Testis (tissue), 3 donors: Measurements from ENCODE around the gene FASTKD3. TPM values are rescaled to one million over a fixed set of nuclear protein-coding genes. Genes with fewer than 3 reads are reported as not detected.

ENCODE experiments used
- DNase-seq: peaks from one replicate; pipeline ENCODE4 v3.0.0-alpha.2; 2019
- H3K27ac ChIP-seq, 2 donors: fragments of 200-600 bp; sonication (generic); one replicate each; pipeline ENCODE4 v1.5.1; 2019
- H3K27me3 ChIP-seq: fragments of 200-600 bp; sonication (generic); one replicate; pipeline ENCODE4 v1.5.1; 2019
- H3K36me3 ChIP-seq: fragments of 200-600 bp; sonication (generic); one replicate; pipeline ENCODE4 v1.5.1; 2017; ENCODE audit warnings: low read depth; ENCODE audit errors: missing control alignments
- H3K4me1 ChIP-seq: fragments of 200-600 bp; sonication (generic); one replicate; pipeline ENCODE4 v1.5.1; 2019
- H3K4me3 ChIP-seq, 2 donors: fragments of 200-600 bp; sonication (generic); one replicate each; pipeline ENCODE4 v1.5.1; 2017 to 2019
- H3K9me3 ChIP-seq: fragments of 200-600 bp; sonication (generic); one replicate; pipeline ENCODE4 v1.5.1; 2017
- CTCF ChIP-seq, 3 experiments: fragments of 450-650 bp in 2 of 3; fragments of 200-600 bp in 1 of 3; sonication (generic) in 1 of 3; IDR thresholded peaks; one replicate each; pipeline ENCODE4 v1.5.1; 2016 to 2019; ENCODE audit warnings: antibody characterized with exemption in 3 of 3, mild to moderate bottlenecking in 2 of 3, moderate library complexity in 1 of 3
- POLR2A ChIP-seq: fragments of 450-650 bp; IDR thresholded peaks from one replicate; pipeline ENCODE4 v1.6.1; 2017; ENCODE audit warnings: antibody characterized with exemption, mild to moderate bottlenecking, moderate library complexity
- WGBS, 2 donors: methylation state at CpG; one replicate each; pipeline ENCODE4 v1.1.5; 2018; 5-methylcytosine and 5-hydroxymethylcytosine counted together
- intact Hi-C: fragments of 100-400 bp; cut with DNase I; formaldehyde crosslinking; loops from one replicate; pipeline ENCODE4 v1.15.1; 2023; ENCODE audit warnings: low total_unique reads
- polyA plus RNA-seq: library from polyadenylated mRNA; stranded (reverse); fragments of 350-450 nt; fragmentation: Illumina TruSeq; extraction: RNeasy Lipid Tissue Mini Kit (QIAGEN cat#74804); gene quantifications from one replicate; pipeline ENCODE4 v1.2.3, GENCODE V29; 2014; ENCODE audit warnings: low read depth, low replicate concordance; ENCODE audit not compliant: insufficient read depth
- total RNA-seq, 2 donors: library from RNA; depleted of rRNA; stranded (reverse); fragments of >200 nt; gene quantifications; one replicate each; pipeline ENCODE4 v1.2.3, GENCODE V29; 2016

Gene FASTKD3
- total and polyA plus RNA-seq, 3 donors from 2014 or later = 8.0 to 11.7 (median 11.7) TPM

DNA sequence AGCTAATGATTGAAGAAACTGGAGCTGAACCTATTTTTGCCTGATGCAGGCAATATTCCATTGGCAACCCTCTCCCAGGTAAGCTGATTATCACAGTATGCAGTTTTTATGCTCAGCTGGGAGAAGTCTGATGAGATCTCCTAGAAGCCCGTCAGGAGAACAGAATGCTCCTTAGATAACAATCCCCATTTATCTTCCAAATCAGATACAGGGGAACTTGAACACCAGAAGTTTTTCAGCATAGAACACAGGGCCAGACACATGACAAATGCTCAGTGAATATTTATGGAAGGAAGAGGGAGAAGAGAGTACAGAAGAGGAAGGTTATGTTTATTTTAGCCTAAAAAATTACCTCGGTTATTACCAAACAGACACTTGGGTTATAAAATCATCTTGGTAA lies 55.8 kb downstream of the FASTKD3 start:
- no peak for DNase-seq
- no peaks in the 10 kb centered on the region for H3K36me3 ChIP-seq
- no peak for TF ChIP-seq CTCF (IDR thresholded peaks at IDR 0.05)
- TF ChIP-seq POLR2A = no peak
- 44 to 53% methylated on average over 2 of the region's 2 CpGs for WGBS, 2 donors
- intact Hi-C loops = no loop called here
- H3K27ac ChIP-seq = no peak overlapping the region
- H3K27me3 ChIP-seq = no peaks in the 10 kb centered on the region
- no peak overlapping the region for H3K4me3 ChIP-seq
- H3K9me3 ChIP-seq = no peaks in the 10 kb centered on the region
- H3K4me1 ChIP-seq = no peaks in the 10 kb centered on the region

DNA sequence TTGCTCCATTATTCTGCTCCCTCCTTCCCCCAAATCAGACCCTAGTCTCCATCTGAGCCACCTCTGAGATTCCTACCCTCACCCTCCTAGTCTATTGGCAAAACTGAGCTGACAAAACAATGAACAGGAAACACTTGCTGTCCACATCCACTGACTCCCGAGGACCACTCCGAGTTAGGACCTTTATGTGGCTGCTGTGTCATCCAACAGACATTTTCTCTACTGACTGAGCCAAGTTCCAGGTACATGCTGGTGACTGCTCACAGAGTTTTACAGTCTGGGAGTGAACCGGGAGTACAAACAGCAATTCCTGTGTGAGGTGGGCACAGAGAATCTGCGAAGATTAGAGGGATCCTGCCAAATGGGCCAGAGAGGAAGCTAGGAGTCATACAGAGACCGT lies 57.1 kb downstream of the FASTKD3 start:
- intact Hi-C loops = no loop called here
- Histone ChIP-seq H3K4me1 (no peaks in the 10 kb centered on the region), H3K27me3 (no peaks in the 10 kb centered on the region), H3K9me3 (no peaks in the 10 kb centered on the region), H3K4me3 (no peak overlapping the region), H3K27ac (no peak overlapping the region), H3K36me3 (no peaks in the 10 kb centered on the region)
- DNase-seq = no peak
- 75 to 78% methylated on average over 5 of the region's 5 CpGs for WGBS, 2 donors
- TF ChIP-seq CTCF (IDR thresholded peaks at IDR 0.05) = no peak
- TF ChIP-seq POLR2A = no peak

Other genes starting within 250 kb of the FASTKD3 start
- gene CFAP90, start 17.9 kb downstream of the FASTKD3 start, total RNA-seq = 10 to 100 TPM; 12.2 to 33.0 TPM
- gene CFAP90, start 17.9 kb downstream of the FASTKD3 start, polyA plus RNA-seq = 55.2 TPM
- gene MTRR, start 117 bp upstream of the FASTKD3 start, total RNA-seq = 10 to 100 TPM; 56.3 to 82.6 TPM
- gene MTRR, start 117 bp upstream of the FASTKD3 start, polyA plus RNA-seq = 71.4 TPM